Right forelimb (tissue), 1 donor: ENCODE measurements around the gene CYSLTR1.
"Not testable (repeated sequence)": the region's sequence is repeated elsewhere in the genome, so short reads cannot be mapped to it uniquely, and the experiment has no call there.

Source experiments
- DNase-seq: peaks from one replicate; pipeline ENCODE4 v3.0.0-alpha.2; 2018

CYSLTR1 gene

GRCh38 chrX:78327370-78328086 lies at the start of gene CYSLTR1:
Gene CYSLTR1 (minus strand): TSS chrX:78327611. CDS start chrX:78273746, 53,865 bp downstream.
- DNase-seq = no peak

DNA sequence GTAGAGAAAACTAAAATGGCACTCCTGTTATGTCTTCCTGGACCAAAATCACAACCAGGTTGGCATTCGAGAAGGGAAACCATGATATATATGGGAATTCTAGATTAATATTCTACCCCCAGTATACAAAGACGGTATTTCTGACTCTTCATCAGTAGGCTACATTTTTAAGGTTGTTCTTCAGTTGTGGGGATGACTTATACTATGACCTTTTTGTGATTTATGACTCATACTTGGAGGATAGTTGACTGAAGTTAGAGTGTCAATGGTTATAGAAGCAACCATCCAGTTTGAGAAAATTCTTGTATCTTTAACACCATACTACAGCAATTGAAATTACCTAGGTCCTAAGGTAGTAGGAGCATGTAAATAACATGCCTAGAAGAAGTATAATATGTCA lies 49.8 kb upstream of the CYSLTR1 start:
- no peak for DNase-seq

DNA sequence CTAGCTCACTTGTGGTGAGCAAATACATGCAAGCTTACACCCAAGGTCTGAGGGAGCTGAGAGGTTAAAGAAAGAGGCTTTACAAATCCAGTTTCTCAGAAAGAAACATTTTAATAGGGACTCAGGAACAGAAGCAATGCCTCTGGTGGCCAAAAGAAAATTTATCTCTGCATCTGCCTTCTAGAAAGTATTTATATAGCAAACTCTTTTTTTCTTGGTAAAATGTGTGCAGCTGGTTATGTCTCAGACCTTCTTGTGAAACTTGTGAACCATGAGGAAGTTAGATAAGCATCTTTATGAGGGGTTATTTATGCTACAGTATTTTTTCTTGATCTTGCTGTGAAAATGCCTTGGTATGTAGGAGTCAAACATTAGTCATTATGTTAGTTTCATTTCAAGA lies 48.5 kb upstream of the CYSLTR1 start:
- DNase-seq = no peak

GRCh38 chrX:78366576-78366975 lies 39.2 kb upstream of the CYSLTR1 start:
- no peak for DNase-seq

DNA sequence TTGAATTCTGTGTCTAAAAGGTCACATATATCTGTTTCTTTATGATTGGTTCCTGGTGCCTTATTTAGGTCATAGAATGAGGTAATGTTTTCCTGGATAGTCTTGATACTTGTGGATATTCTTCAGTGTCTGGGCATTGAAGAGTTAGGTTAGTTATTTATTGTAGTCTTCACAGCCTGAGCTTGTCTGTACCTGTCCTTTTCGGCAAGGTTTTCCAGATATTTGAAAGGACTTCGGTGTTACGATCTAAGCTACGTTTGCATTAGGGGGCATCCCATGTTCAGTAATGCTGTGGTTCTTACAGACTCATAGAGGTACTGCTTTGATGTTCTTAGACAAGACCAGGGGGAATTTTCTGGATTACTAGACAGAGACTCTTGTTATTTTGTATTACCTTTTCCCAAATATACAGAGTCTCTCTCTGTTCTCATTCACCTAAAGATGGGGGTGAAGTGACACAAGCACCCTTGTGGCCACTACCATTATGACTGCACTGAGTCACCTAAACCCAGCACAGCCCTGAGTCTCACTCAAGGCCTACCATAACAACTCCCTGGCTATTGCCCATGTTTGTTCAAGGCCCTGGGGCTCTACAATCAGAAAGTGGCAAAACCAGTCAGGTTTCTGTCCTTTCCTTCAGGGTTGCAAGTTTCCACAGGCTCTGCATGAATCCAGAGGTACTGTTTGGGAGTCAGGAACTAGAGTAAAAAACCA lies 30.1 kb upstream of the CYSLTR1 start:
- DNase-seq = no peak

DNA sequence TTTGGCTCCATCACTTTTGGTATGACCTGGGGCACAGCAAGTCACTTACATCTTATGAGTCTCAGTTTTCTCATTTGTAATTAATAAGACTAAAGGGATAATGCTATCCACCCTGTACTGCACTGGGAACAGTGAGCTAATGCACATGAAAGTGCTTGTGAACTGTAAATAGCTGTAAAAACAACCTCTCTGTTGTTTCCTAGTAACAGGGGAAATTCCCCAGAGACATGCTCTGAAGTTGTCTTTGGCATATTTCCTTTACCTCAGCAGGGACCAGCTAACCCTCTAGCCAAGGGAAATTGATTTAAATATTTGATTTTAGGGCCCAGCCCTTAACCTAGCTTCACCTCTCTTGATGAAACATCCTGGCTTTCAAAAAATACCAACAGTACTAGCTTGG lies 6.1 kb upstream of the CYSLTR1 start:
- no peak for DNase-seq

DNA sequence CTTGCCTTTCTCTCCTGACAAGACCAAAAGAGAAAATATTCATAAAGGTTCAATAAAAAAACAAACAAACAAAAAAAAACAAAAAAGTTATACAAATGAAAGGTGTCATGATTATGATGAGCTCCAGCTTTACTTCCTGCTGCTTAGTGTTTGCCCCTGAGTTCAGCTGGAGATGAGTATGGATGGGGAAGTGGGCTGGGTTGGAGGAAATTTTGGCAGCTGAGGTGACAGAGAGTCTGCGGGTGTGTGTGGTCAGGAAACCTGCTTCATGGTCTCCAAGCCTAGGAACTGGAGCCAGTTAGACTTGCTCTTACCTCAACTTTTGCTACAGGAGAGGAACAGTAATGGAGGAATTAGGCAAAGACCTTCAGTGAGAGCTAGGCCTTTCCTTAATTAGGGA lies 4.3 kb upstream of the CYSLTR1 start:
- DNase-seq = no peak

- no peak for DNase-seq
Measured at GRCh38 chrX:78330540-78330939, 3.1 kb upstream of the CYSLTR1 start.

GRCh38 chrX:78330068-78330467 lies 2.7 kb upstream of the CYSLTR1 start:
- no peak for DNase-seq

DNA sequence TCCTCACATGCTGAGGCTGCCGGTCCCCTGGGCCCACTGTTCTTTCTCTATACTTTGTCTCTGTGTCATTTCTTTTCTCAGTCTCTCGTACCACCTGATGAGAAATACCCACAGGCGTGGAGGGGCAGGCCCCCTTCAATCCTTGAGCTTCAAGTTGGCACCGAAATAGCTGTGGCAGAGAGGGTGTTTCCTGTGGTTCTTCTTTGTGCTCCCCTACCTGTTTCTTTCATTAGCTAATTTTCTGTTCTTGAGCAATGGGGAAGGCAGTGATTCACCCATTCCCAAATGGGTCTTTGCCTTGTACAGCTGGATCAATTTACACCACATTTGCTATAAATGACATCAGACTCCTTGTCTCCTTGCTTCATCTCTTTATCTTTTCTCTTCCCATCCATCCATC lies 2.1 kb upstream of the CYSLTR1 start:
- no peak for DNase-seq

DNA sequence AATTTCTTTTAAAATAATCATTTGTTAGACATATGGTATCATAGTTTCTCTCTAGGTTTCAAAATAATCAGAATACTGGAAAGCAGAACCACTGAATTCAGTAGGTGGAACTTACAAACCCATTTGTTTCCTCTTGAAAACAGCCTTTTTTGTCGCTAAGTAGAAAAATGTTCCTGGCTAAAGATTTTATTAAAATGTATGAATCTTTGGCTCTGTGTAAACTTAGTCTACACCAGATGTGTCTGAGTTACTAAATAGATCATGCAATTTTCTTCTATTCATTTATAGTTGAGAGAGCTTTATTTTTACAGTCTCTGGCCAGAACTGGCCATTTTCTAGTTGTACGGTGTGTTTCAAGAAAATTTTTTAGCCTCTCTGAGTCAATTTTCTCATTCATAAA lies 1.0 kb downstream of the CYSLTR1 start:
- no peak for DNase-seq

DNA sequence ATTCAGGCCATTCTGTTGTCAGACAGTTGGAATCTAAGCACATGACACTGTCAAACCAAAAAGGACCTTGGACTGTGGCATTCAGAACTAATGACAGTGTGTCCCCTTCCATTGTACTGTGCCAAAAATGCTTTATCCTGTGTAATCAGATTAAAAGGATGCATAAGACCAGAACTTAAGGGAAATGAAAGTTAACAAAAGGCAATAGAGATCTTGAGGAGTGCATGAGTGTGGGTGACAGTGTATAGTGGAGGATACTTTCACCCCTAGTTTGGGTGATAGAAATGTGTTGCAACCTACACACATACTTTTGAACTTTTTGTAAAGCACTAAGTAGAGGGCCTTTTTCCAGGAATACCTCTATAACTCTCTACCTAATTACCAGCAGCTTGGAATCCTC lies 4.5 kb downstream of the CYSLTR1 start:
- no peak for DNase-seq

DNA sequence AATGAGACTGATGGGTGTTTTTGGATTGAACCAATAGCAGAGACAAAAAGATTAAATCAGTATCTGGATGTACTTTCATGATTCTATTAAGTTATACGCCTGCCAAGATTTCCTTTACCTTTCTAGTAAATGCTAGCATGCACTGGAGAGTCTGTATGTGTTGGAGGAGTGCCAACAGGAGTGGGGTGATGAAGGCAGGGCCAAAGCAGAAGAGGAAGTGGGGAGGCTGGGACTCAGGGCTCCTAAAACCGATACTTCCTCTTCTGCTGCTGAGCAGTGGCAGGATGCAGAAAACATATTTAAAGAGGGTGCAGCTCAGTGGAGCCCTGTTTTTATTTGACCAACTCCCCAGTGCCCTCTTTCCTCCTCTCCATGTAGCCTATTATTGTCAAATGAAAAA lies 5.6 kb downstream of the CYSLTR1 start:
- DNase-seq = no peak

GRCh38 chrX:78316265-78316664 lies 11.1 kb downstream of the CYSLTR1 start:
- no peak for DNase-seq

DNA sequence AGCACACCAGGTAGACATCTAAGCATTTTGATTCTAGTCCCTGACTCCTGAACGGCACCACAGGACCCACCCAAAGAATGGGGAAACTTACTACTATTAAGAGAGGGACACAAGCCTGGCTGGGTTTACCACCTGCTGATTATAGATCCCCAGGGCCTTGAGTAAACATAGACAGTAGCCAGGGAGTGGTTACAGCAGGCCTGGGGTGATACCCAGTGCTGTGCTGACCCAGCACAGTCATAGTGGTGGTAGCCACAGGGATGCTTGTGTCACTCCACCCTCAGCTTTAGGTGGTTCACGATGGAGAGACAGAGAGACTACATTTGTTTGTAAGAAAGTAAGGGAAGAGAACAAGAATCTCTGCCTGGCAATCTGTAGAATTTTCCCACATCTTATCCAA lies 11.7 kb downstream of the CYSLTR1 start:
- no peak for DNase-seq

DNA sequence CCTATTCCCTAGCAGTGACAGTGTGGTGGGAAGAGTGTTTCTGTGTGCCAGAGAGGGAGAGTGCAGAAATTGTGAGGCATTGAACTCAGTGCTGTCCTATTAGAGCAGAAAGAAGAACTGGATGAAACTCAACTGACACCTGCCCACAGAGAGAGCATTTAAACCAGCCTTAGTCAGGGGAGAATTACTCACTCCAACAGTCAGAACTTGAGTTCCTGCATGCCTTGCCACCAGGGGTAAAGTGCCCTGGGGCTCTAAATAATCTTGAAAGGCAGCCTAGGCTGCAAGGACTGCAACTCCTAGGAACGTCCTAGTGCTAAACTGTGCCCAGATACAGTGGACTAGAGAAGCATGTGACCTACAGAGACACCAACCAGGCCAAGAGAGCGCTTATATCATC lies 12.8 kb downstream of the CYSLTR1 start:
- no peak for DNase-seq

DNA sequence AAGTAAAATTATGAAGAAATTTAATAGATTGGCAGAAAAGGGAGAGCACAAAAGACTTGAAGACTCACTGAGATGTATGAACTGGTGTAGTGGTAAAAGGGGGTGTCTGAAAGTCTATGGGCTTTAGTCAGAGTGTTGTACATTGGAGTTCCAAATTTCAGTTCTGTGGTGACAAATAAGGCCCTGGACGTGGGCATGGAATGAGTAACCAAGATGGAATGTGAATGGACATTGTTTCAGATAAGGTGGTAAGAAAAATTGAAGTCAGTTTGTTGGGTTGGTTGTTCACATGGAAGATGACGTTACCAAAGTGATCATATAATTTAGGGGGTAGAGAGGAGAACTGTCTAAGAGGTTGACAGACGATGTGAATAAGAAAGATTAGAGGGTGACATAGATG lies 13.9 kb downstream of the CYSLTR1 start:
- no peak for DNase-seq

- no peak for DNase-seq
Measured at GRCh38 chrX:78307665-78308064, 19.7 kb downstream of the CYSLTR1 start.

DNA sequence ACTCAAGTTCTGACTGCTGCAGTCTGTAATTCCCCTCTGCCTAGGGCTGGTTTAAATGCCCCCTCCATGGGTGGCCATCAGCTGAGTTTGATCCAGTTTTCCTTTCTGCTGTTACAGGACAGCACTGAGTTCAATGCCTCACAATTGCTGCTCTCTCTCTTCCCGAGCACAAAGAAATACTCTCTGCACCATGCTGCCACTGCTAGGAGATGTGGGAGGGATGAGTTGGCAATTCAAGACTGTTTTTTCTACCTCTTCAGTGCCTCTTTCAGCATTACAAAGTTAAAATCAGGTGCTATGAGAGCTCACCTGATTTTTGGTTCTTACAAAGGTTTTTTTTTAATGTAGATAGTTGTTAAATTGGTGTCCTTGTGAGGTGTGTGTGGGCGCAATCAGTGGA lies 24.3 kb downstream of the CYSLTR1 start:
- DNase-seq = no peak

GRCh38 chrX:78300933-78301332 lies 26.5 kb downstream of the CYSLTR1 start:
- DNase-seq = not testable (repeated sequence)

- DNase-seq = no peak
Measured at GRCh38 chrX:78283511-78283910, 43.9 kb downstream of the CYSLTR1 start.

DNA sequence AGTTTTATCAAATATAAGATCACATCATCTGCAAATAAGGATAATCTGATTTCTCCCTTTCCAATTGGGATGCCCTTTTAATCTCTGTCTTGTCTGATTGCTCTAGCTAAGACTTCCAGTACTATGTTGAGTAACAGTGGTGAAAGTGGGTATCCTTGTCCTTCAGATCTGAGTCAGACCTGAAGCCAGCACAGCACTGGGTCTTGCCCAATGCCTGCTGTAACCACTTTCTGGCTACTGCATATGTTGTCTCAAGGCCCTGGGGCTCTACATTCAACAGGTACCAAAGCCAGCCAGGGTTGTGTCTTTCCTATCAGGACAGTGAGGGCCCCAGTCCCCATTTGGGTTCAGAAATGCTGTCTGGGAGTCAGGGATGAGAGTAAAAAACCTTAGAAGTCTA lies 90.3 kb downstream of the CYSLTR1 start:
- DNase-seq = no peak

DNA sequence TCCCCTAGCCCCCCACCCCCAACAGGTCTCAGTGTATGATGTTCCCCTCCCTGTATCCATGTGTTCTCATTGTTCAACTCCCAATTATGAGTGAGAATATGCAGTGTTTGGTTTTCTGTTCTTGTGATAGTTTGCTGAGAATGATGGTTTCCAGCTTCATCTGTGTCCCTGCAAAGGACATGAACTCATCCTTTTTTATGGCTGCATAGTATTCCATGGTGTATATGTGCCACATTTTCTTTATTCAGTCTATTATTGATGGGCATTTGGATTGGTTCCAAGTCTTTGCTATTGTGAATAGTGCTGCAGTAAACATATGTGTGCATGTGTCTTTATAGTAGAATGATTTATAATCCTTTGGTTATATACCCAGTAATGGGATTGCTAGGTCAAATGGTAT lies 101.4 kb downstream of the CYSLTR1 start:
- DNase-seq = not testable (repeated sequence)
